H9 (cell line): Measurements from ENCODE around the gene ZNHIT2. TPM values are rescaled to one million over a fixed set of nuclear protein-coding genes. Genes with fewer than 3 reads are reported as not detected.

ENCODE experiments used
- DNase-seq: peaks from one replicate; pipeline ENCODE4 v3.0.0-alpha.2; 2017
- H2AFZ ChIP-seq: one replicate; pipeline ENCODE4 v1.6.1; 2013; ENCODE audit warnings: mild to moderate bottlenecking, low read length, control low read depth, moderate library complexity
- H2AK5ac ChIP-seq: 2 replicates; pipeline ENCODE4 v1.6.1; 2013; ENCODE audit warnings: low read length, control low read depth, mixed read lengths; ENCODE audit not compliant: insufficient read length
- H2BK120ac ChIP-seq: one replicate; pipeline ENCODE4 v1.6.1; 2013; ENCODE audit warnings: low read depth, mild to moderate bottlenecking, low read length, control low read depth, inconsistent platforms; ENCODE audit not compliant: poor library complexity, severe bottlenecking
- H2BK12ac ChIP-seq: 2 replicates; pipeline ENCODE4 v1.6.1; 2013; ENCODE audit warnings: low read length, control low read depth, mixed read lengths, low read depth; ENCODE audit not compliant: insufficient read length
- H2BK15ac ChIP-seq: 2 replicates; pipeline ENCODE4 v1.6.1; 2013; ENCODE audit warnings: low read depth, low read length, control low read depth
- H2BK20ac ChIP-seq: one replicate; pipeline ENCODE4 v1.6.1; 2013; ENCODE audit warnings: low read depth, mild to moderate bottlenecking, low read length, control low read depth, inconsistent platforms; ENCODE audit not compliant: poor library complexity, severe bottlenecking
- H2BK5ac ChIP-seq: 2 replicates; pipeline ENCODE4 v1.6.1; 2013; ENCODE audit warnings: low read length, control low read depth, mixed read lengths; ENCODE audit not compliant: insufficient read length
- H3K14ac ChIP-seq: 2 replicates; pipeline ENCODE4 v1.6.1; 2013; ENCODE audit warnings: low read length, control low read depth; ENCODE audit not compliant: insufficient read depth
- H3K18ac ChIP-seq: 2 replicates; pipeline ENCODE4 v1.6.1; 2013; ENCODE audit warnings: low read depth, mild to moderate bottlenecking, mixed read lengths, low read length, control low read depth; ENCODE audit not compliant: insufficient read length
- H3K23ac ChIP-seq: 2 replicates; pipeline ENCODE4 v1.6.1; 2013; ENCODE audit warnings: low read length, control low read depth, mixed read lengths, low read depth; ENCODE audit not compliant: insufficient read length
- H3K23me2 ChIP-seq: 2 replicates; pipeline ENCODE4 v1.6.1; 2013; ENCODE audit warnings: low read depth, mild to moderate bottlenecking, mixed read lengths, low read length, control low read depth; ENCODE audit not compliant: insufficient read length, poor library complexity, severe bottlenecking
- H3K27ac ChIP-seq: 2 replicates; pipeline ENCODE4 v1.5.1; 2013; ENCODE audit warnings: low read length, control low read depth, mixed read lengths, low read depth; ENCODE audit not compliant: insufficient read length
- H3K27me3 ChIP-seq: 2 replicates; pipeline ENCODE4 v1.6.1; 2013; ENCODE audit warnings: low read length, control low read depth, inconsistent platforms; ENCODE audit not compliant: insufficient read depth
- H3K4ac ChIP-seq: 2 replicates; pipeline ENCODE4 v1.6.1; 2013; ENCODE audit warnings: low read depth, mild to moderate bottlenecking, control low read depth, inconsistent platforms, low read length, moderate library complexity
- H3K4me1 ChIP-seq: 2 replicates; pipeline ENCODE4 v1.6.1; 2013; ENCODE audit warnings: low read length, control low read depth, inconsistent platforms; ENCODE audit not compliant: insufficient read depth
- H3K4me2 ChIP-seq: 2 replicates; pipeline ENCODE4 v1.6.1; 2013; ENCODE audit warnings: low read length, control low read depth, mixed read lengths; ENCODE audit not compliant: insufficient read length, insufficient read depth
- H3K56ac ChIP-seq: 2 replicates; pipeline ENCODE4 v1.6.1; 2013; ENCODE audit warnings: low read depth, mild to moderate bottlenecking, mixed read lengths, low read length, control low read depth; ENCODE audit not compliant: insufficient read length
- H3K79me1 ChIP-seq: 2 replicates; pipeline ENCODE4 v1.6.1; 2013; ENCODE audit warnings: low read depth, mild to moderate bottlenecking, moderate library complexity, low read length, control low read depth, inconsistent platforms; ENCODE audit not compliant: insufficient read depth, poor library complexity, severe bottlenecking
- H3K79me2 ChIP-seq: 2 replicates; pipeline ENCODE4 v1.6.1; 2013; ENCODE audit warnings: low read length, control low read depth, inconsistent platforms; ENCODE audit not compliant: insufficient read depth
- H3K9ac ChIP-seq: 2 replicates; pipeline ENCODE4 v1.6.1; 2013; ENCODE audit warnings: low read length, control low read depth, mixed read lengths; ENCODE audit not compliant: insufficient read length; ENCODE audit errors: extremely low read depth
- H3K9me3 ChIP-seq: one replicate; pipeline ENCODE4 v1.6.1; 2013; ENCODE audit warnings: low read depth, low read length, inconsistent platforms; ENCODE audit not compliant: control insufficient read depth
- H3T11ph ChIP-seq: one replicate; pipeline ENCODE4 v1.6.1; 2013; ENCODE audit warnings: mild to moderate bottlenecking, low read length, control low read depth, inconsistent platforms
- H4K20me1 ChIP-seq: one replicate; pipeline ENCODE4 v1.6.1; 2013; ENCODE audit not compliant: control insufficient read depth, insufficient read length, insufficient read depth
- H4K5ac ChIP-seq: 2 replicates; pipeline ENCODE4 v1.6.1; 2013; ENCODE audit warnings: low read depth, mild to moderate bottlenecking, mixed read lengths, low read length, control low read depth; ENCODE audit not compliant: insufficient read length
- H4K8ac ChIP-seq: replicated peaks from 2 replicates; pipeline ENCODE4 v1.6.1; 2013; ENCODE audit warnings: low read length, control low read depth, mixed read lengths, low read depth; ENCODE audit not compliant: insufficient read length
- H4K91ac ChIP-seq: 2 replicates; pipeline ENCODE4 v1.6.1; 2013; ENCODE audit warnings: low read depth, mild to moderate bottlenecking, moderate library complexity, mixed read lengths, low read length, control low read depth; ENCODE audit not compliant: insufficient read length
- H3K27ac Mint-ChIP-seq, 3 experiments: 2 replicates in 2 of 3; 3 replicates in 1 of 3; pipeline ENCODE4 v1.8.0; 2020 to 2021; ENCODE audit warnings: mixed read lengths in 3 of 3, mild to moderate bottlenecking in 1 of 3, moderate library complexity in 1 of 3
- H3K27me3 Mint-ChIP-seq: 2 replicates; pipeline ENCODE4 v1.8.0; 2021; ENCODE audit warnings: low read depth, mild to moderate bottlenecking, moderate library complexity, mixed read lengths
- H3K36me3 Mint-ChIP-seq, 3 experiments: 2 replicates in 2 of 3; 3 replicates in 1 of 3; pipeline ENCODE4 v1.8.0; 2020 to 2021; ENCODE audit warnings: low read depth in 3 of 3, mixed read lengths in 3 of 3; ENCODE audit not compliant: insufficient read depth in 1 of 3
- H3K4me1 Mint-ChIP-seq, 2 experiments: 2 replicates each; pipeline ENCODE4 v1.8.0; 2020; ENCODE audit warnings: mixed read lengths in 2 of 2
- H3K4me3 Mint-ChIP-seq, 2 experiments: 2 replicates in 1 of 2; 3 replicates in 1 of 2; pipeline ENCODE4 v1.8.0; 2020 to 2021; ENCODE audit warnings: mild to moderate bottlenecking in 2 of 2, mixed read lengths in 2 of 2, moderate library complexity in 1 of 2
- H3K9me3 Mint-ChIP-seq, 2 experiments: 2 replicates in 1 of 2; 3 replicates in 1 of 2; pipeline ENCODE4 v1.8.0; 2020; ENCODE audit warnings: mild to moderate bottlenecking in 2 of 2, mixed read lengths in 2 of 2, moderate library complexity in 1 of 2
- WGBS: extraction: QIAGEN DNeasy Blood & Tissue Kit; methylation state at CpG from one replicate; pipeline ENCODE4 v1.1.7; 2013; ENCODE audit warnings: missing lambda C conversion rate, low lambda C conversion rate, mixed read lengths; ENCODE audit not compliant: insufficient read length; ENCODE audit errors: extremely low coverage; 5-methylcytosine and 5-hydroxymethylcytosine counted together
- total RNA-seq: library from RNA; stranded (reverse); gene quantifications from 2 replicates; pipeline ENCODE4 v1.2.1, GENCODE V29; 2021
- TF ChIP-seq, protein P1 (sequence below): fragments of 200-600 bp; sonication (generic); conservative IDR thresholded peaks from 3 replicates; pipeline ENCODE4 v1.8.0; 2021; ENCODE audit warnings: antibody characterized with exemption, mild to moderate bottlenecking

Gene ZNHIT2
- total RNA-seq, 1 experiment from 2014 or later = 18.3 TPM

DNA sequence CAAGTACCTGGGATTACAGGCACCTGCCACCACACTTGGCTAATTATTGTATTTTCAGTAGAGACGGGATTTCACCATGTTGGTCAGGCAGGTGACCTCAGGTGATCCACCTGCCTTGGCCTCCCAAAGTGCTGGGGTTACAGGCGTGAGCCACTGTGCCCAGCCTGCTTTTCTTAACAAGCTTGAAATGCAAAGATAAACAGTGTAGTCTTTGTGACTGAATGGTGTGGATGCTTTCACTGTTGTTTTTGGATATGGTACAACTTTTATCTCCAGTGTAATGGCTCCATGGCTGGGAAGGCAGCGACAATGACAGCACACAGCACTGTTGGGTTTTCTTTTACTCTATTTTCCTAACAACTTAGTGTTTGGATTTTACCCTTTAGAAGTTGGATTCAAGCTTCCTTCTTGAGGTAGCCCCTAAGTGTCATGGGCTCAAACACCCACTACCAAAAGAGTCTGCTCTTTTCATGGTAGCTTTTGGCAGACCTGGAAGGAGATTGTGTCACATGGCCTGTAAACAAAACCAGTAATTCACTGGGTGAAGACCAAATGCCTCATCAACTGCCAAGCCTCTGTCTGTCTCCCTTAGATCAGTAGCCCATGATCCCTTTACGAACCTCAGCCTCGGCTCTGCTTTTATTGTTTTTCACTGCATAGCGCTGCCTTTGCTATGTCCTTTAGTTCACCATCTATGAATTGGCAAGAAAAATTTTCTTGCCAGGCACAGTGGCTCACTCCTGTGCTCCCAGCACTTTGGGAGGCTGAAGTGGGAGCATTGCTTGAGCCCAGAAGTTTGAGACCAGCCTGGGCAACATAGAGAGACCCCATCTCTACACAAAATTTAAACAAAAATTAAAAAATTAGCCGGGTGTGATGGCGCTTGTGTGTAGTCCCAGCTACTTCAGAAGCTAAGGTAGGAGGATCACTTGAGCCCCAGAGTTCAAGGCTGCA, 15.1 kb downstream of the ZNHIT2 start:
- Histone ChIP-seq H2AK5ac (no peak overlapping the region), H3K4me2 (no peak overlapping the region), H4K8ac (no peak overlapping the region), H4K91ac (no peak overlapping the region), H3K79me2 (0 out of 2 replicates have a peak, but pooled peaks cover 3% of the 10 kb centered on the region), H3K23me2 (no peaks in the 10 kb centered on the region), H2BK120ac (no peak overlapping the region), H2BK20ac (no peak overlapping the region), H4K20me1 (no peaks in the 10 kb centered on the region), H3K23ac (no peak overlapping the region), H2BK12ac (no peak overlapping the region), H3K9ac (no peak overlapping the region), H3K56ac (no peak overlapping the region), H3K79me1 (no peaks in the 10 kb centered on the region), H2BK5ac (no peak overlapping the region), H2BK15ac (no peak overlapping the region), H3T11ph (no peak overlapping the region), H2AFZ (no peak overlapping the region), H3K18ac (no peak overlapping the region), H3K27me3 (no peaks in the 10 kb centered on the region), H3K14ac (no peak overlapping the region), H3K4me1 (no peaks in the 10 kb centered on the region), H3K27ac (no peak overlapping the region), H3K9me3 (no peaks in the 10 kb centered on the region), H3K4ac (no peak overlapping the region), H4K5ac (no peak overlapping the region)
- no peaks in the 10 kb centered on the region for H3K4me1 Mint-ChIP-seq
- no peak overlapping the region for H3K4me3 Mint-ChIP-seq
- no peak for DNase-seq
- no peaks in the 10 kb centered on the region for H3K9me3 Mint-ChIP-seq
- TF ChIP-seq, protein P1, sequence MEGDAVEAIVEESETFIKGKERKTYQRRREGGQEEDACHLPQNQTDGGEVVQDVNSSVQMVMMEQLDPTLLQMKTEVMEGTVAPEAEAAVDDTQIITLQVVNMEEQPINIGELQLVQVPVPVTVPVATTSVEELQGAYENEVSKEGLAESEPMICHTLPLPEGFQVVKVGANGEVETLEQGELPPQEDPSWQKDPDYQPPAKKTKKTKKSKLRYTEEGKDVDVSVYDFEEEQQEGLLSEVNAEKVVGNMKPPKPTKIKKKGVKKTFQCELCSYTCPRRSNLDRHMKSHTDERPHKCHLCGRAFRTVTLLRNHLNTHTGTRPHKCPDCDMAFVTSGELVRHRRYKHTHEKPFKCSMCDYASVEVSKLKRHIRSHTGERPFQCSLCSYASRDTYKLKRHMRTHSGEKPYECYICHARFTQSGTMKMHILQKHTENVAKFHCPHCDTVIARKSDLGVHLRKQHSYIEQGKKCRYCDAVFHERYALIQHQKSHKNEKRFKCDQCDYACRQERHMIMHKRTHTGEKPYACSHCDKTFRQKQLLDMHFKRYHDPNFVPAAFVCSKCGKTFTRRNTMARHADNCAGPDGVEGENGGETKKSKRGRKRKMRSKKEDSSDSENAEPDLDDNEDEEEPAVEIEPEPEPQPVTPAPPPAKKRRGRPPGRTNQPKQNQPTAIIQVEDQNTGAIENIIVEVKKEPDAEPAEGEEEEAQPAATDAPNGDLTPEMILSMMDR = no peak
- peaks cover 4 to 16% (median 16%) of the 10 kb centered on the region in 3 experiments; a peak in 5 of 7 replicates for H3K36me3 Mint-ChIP-seq
- no CpG with 5 or more reads among the region's 8 CpGs for WGBS
- H3K27ac Mint-ChIP-seq = no peak overlapping the region
- no peaks in the 10 kb centered on the region for H3K27me3 Mint-ChIP-seq
